ENCODE data around the gene SNRNP27. TPM values are rescaled to one million over a fixed set of nuclear protein-coding genes. Genes with fewer than 3 reads are reported as not detected.

Gene SNRNP27
- total and polyA plus RNA-seq, 3 donors from 2014 or later, result 43.8 to 78.3 (median 77.1) TPM

DNA sequence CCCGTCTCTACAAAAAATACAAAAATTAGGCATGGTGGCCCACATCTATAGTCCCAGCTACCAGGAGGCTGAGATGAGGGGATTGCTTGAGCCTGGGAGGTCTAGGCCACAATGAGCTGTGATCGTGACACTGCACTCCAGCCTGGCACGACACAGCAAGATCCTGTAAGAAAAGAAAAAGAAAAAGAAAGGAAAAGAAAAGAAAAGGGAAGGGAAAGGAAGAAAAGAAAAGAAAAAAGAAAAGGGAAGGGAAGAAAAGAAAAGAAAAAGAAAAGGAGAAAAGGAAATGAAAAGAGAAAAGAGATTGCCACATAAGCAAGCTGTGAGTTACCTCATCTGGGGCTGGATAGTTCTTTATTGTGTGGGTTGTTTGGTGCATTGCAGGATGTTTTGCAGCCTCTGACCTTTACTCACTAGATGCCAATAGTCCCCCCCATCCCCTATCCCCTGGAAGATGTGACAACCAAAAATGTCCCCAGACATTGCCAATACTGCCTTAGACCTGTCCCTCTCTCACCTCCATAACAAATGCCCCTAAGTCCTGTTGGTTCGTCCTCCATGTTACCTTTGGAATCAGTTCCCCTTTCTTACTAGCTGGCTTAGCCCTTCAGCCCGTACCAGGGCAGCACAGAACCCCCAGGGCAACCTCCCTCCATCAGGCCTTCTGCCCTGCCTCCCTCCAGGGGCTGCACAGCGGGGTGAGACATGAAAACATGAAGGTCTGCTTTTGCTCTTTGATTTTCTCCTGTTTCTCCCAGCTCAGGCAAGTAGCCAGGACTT lies 58.8 kb downstream of the SNRNP27 start:
- no peaks in the 10 kb centered on the region for H3K36me3 ChIP-seq (ENCODE audit: low read depth, missing control alignments)
- TF ChIP-seq POLR2A (IDR thresholded peaks at IDR 0.05), result no peak
- TF ChIP-seq, protein P1, sequence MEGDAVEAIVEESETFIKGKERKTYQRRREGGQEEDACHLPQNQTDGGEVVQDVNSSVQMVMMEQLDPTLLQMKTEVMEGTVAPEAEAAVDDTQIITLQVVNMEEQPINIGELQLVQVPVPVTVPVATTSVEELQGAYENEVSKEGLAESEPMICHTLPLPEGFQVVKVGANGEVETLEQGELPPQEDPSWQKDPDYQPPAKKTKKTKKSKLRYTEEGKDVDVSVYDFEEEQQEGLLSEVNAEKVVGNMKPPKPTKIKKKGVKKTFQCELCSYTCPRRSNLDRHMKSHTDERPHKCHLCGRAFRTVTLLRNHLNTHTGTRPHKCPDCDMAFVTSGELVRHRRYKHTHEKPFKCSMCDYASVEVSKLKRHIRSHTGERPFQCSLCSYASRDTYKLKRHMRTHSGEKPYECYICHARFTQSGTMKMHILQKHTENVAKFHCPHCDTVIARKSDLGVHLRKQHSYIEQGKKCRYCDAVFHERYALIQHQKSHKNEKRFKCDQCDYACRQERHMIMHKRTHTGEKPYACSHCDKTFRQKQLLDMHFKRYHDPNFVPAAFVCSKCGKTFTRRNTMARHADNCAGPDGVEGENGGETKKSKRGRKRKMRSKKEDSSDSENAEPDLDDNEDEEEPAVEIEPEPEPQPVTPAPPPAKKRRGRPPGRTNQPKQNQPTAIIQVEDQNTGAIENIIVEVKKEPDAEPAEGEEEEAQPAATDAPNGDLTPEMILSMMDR (IDR thresholded peaks at IDR 0.05), result no peak
- no peak overlapping the region for H3K27ac ChIP-seq
- DNase-seq, result no peak
- WGBS, 2 donors, result 86 to 93% methylated on average over 6 of the region's 6 CpGs
- H3K4me3 ChIP-seq, result no peak overlapping the region
- peaks cover 4% of the 10 kb centered on the region for H3K4me1 ChIP-seq
- intact Hi-C loops (cut with DNase I; ENCODE audit: low total_unique reads), result no loop called here
- H3K9me3 ChIP-seq, result no peaks in the 10 kb centered on the region
- no peaks in the 10 kb centered on the region for H3K27me3 ChIP-seq

DNA sequence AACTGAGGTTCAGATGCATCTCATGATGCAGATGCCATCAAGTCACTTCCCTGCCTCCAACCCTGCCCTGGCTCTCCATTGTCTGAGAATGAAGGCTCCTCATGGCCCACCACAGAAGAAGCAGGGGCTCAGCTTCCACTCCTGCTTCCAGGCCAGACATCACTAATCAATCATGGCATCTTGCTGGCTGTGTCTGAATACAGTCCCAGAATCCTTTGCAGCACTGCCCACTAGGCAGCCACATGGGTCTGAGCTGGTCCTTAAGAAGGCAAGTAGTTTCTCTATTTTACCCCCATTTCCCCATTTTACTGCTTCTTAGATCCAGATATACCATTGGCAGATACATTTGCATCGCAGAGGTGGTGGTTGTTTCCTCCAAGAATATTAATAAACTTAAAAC lies 60.3 kb downstream of the SNRNP27 start:
- Histone ChIP-seq H3K4me1 (no peaks in the 10 kb centered on the region), H3K27me3 (no peaks in the 10 kb centered on the region), H3K9me3 (no peaks in the 10 kb centered on the region), H3K36me3 (ENCODE audit: low read depth, missing control alignments) (no peaks in the 10 kb centered on the region), H3K4me3 (no peak overlapping the region), H3K27ac (no peak overlapping the region)
- DNase-seq, result no peak
- TF ChIP-seq, protein P1 (IDR thresholded peaks at IDR 0.05), result no peak
- TF ChIP-seq POLR2A (IDR thresholded peaks at IDR 0.05), result no peak
- WGBS, 2 donors, result 94 to 96% methylated on average over 1 of the region's 1 CpG
- intact Hi-C loops (cut with DNase I; ENCODE audit: low total_unique reads), result no loop called here

Small RNA genes within 50 kb of the gene (small RNA-seq; reads per million reads assigned to genes)
- gene RPL23AP92, result 0 reads per million in 2 donors

Other genes starting within 250 kb of the SNRNP27 start
- gene ANXA4, start 151.8 kb upstream of the SNRNP27 start, total RNA-seq, result 10 to 100 TPM; 27.1 to 30.2 TPM
- gene ANXA4, start 151.8 kb upstream of the SNRNP27 start, polyA plus RNA-seq (ENCODE audit: insufficient read depth, low read depth, low replicate concordance), result 71.2 TPM
- gene GMCL1, start 64.3 kb upstream of the SNRNP27 start, total RNA-seq, result 10 to 100 TPM; 19.9 to 27.6 TPM
- gene GMCL1, start 64.3 kb upstream of the SNRNP27 start, polyA plus RNA-seq (ENCODE audit: insufficient read depth, low read depth, low replicate concordance), result 30.5 TPM
- 10 to 100 TPM in 1 of 2 donors, 1 to 10 TPM in 1; 8.4 to 11.0 TPM for gene MXD1, start 21.2 kb downstream of the SNRNP27 start, total RNA-seq
- 16.8 TPM for gene MXD1, start 21.2 kb downstream of the SNRNP27 start, polyA plus RNA-seq (ENCODE audit: insufficient read depth, low read depth, low replicate concordance)
- 1 to 10 TPM; 8.2 to 9.2 TPM for gene ASPRV1, start 67.7 kb downstream of the SNRNP27 start, total RNA-seq
- gene ASPRV1, start 67.7 kb downstream of the SNRNP27 start, polyA plus RNA-seq (ENCODE audit: insufficient read depth, low read depth, low replicate concordance), result 3.5 TPM
- gene PCBP1, start 193.5 kb downstream of the SNRNP27 start, total RNA-seq, result 100 to 1,000 TPM; 144 to 200 TPM
- gene PCBP1, start 193.5 kb downstream of the SNRNP27 start, polyA plus RNA-seq (ENCODE audit: insufficient read depth, low read depth, low replicate concordance), result 270 TPM